Thyroid gland (tissue), 4 donors: Measurements from ENCODE around the gene ADAMTSL2.

Source experiments
- POLR2A ChIP-seq, 2 donors: fragments of 450-650 bp; IDR thresholded peaks; one replicate each; pipeline ENCODE4 v1.6.1; 2017; ENCODE audit warnings: antibody characterized with exemption in 2 of 2, mild to moderate bottlenecking in 2 of 2, moderate library complexity in 1 of 2
- TF ChIP-seq, protein P1 (sequence below), 6 experiments: fragments of 200-600 bp in 3 of 6; fragments of 450-650 bp in 3 of 6; sonication (generic) in 3 of 6; IDR thresholded peaks; one replicate each; pipeline ENCODE4 v1.5.1; 2016 to 2019; ENCODE audit warnings: antibody characterized with exemption in 6 of 6, mild to moderate bottlenecking in 2 of 6, inconsistent platforms in 1 of 6, moderate library complexity in 1 of 6

DNA sequence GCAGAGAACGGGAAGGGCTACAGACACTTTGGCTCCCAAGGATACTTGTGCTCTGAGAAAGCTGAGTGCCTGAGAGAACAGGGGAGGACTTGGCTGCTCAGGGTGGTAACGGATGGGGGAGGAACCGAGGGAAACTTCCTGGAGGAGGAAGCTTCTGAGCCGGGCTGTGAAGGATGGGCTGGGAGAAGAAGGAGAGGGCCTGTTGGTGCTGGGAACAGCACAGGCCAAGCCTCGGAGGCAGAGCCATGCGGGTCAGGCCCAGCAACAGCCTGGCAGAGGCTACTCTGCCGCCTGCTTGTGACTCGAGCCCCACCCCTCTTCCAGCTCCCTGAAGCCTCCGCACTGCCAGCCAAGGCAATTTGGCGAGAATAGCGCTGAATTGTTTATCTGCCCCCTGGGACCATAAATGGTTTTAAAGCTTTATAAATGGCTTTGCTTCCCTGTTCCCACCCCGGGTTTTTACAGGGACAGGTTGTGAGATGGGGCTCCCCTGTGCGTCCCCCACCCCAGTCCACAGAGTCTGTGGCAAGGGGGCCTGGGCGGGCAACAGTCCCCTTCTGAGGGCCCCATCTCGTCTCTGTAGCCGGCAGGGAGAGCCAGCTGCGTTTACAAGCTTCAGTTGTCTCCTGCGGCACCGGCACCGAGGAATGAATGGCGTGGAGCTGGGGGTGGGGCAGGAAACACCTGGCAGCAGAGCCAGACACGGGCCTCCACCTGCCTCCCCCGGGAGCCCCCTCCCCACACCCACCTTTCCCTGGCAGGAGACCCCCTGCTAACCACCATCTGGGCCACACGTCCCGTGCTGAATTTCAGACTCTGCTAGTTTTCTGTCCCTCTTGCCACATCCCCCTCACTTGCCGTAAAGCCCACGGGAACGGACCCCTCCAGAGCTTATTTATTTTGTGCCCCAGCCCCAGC lies 50.3 kb downstream of the ADAMTSL2 start:
- TF ChIP-seq POLR2A (IDR thresholded peaks at IDR 0.05) = no peak
- TF ChIP-seq, protein P1, sequence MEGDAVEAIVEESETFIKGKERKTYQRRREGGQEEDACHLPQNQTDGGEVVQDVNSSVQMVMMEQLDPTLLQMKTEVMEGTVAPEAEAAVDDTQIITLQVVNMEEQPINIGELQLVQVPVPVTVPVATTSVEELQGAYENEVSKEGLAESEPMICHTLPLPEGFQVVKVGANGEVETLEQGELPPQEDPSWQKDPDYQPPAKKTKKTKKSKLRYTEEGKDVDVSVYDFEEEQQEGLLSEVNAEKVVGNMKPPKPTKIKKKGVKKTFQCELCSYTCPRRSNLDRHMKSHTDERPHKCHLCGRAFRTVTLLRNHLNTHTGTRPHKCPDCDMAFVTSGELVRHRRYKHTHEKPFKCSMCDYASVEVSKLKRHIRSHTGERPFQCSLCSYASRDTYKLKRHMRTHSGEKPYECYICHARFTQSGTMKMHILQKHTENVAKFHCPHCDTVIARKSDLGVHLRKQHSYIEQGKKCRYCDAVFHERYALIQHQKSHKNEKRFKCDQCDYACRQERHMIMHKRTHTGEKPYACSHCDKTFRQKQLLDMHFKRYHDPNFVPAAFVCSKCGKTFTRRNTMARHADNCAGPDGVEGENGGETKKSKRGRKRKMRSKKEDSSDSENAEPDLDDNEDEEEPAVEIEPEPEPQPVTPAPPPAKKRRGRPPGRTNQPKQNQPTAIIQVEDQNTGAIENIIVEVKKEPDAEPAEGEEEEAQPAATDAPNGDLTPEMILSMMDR (IDR thresholded peaks at IDR 0.05) = no peak
